Activated CD8-positive, alpha-beta memory T cell treated with anti-CD3 and anti-CD28 coated beads for 36 hours (primary cell): Measurements from ENCODE around the gene STARD4. TPM values are rescaled to one million over a fixed set of nuclear protein-coding genes. Genes with fewer than 3 reads are reported as not detected.

Experiments
- CTCF ChIA-PET: fragments of 350-600 bp; sonication (Branson Sonifier 250); formaldehyde crosslinking; loops from one replicate; lab custom pipeline; 2021; ENCODE audit warnings: antibody characterized with exemption; lab: Charles Lee
- POLR2A ChIA-PET: fragments of 350-600 bp; sonication (Branson Sonifier 250); formaldehyde crosslinking; loops from one replicate; lab custom pipeline; 2021; ENCODE audit warnings: antibody characterized with exemption; lab: Charles Lee
- total RNA-seq, 2 experiments: library from RNA; stranded (reverse); gene quantifications; one replicate each; pipeline ENCODE4 v1.2.3, GENCODE V29; 2021

STARD4 gene
- total RNA-seq, 2 experiments from 2014 or later, result 50.7 to 51.7 TPM

DNA sequence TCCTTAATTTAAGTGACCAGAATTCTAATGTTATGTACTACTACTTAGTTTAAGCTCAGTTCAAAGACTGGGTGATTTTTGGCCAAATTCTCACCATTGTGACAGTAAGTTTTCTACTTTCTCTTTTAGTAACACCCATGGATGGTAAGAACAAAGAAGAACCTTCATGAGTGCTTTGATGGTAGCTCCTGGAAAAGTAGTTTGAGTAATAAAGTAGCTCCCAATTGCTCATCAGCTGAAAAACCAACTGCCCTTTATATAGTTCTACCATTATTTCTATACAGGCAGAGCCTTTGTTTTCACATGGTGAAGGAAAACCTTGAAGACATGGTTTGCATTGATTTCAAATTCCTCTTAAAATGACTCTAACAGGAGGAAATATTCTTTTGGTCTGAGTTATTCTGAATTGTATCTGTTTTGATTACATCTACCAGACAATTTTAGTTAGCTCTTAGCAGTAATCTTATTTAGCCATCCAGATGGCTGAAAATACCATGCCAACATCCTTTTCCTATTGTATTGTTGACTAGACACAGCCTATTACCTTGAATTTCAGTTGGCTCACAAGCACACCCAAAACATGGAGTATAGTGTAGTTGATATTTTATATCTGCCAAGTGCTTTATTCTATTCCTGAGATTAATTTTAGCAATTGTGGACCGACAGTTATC is 23.7 kb upstream of the STARD4 start:
- ChIA-PET POLR2A (no interaction called here), CTCF (no interaction called here)

GRCh38 chr5:111532886-111533582 is 20.7 kb upstream of the STARD4 start:
- ChIA-PET CTCF (no interaction called here), POLR2A (no interaction called here)

DNA sequence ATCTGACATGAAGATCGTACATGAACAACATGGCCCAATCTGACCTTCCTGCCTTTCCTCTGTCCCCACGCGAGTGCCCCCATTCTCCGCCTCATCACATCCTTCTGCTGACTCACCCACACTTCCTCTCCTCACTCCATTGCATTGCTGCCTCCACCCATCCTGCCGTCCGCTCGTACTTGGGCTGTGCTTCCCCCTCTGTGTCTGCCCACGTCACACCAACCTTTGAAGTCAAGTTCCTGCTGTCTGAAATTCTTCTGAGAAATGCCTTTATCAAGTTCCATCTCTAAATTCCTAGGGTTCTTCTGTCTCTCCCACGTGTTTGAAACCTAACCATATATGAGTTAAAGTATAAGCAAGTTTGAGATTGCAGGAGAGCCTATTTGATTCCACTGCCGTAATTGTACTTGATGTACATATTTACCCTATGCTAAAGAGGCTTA is 18.0 kb upstream of the STARD4 start:
- ChIA-PET POLR2A (interaction anchor here (1.2 to 1.7 kb wide), 2 partner anchors 19 to 631 kb away, joined by 3 to 8 read pairs; partner anchors contain the start of gene STARD4), CTCF (interaction anchor here (1.1 kb wide), 1 partner anchor 28 kb away, joined by 3 read pairs; no protein-coding TSS in a partner anchor)

DNA sequence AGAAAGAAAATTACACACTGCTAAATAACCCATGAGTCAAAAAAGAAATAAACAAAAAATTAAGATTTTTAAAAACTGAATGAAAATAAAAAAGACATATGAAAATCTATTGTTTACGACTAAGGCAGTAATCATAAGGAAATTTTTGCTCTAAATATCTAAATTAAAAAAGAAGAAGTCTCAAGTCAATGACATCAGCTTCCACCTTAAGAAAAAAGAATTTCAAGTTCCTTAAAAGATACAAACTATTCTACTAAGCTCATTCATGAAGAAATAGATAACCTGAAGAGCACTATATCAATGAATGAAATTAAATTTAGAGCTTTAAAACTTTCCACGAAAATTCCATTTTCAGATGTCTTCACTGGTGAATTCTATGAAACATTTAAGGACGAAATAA is 15.7 kb upstream of the STARD4 start:
- CTCF ChIA-PET, result no interaction called here
- POLR2A ChIA-PET, result no interaction called here

- ChIA-PET POLR2A (no interaction called here), CTCF (no interaction called here)
These were observed 8.6 kb upstream of the STARD4 start for GRCh38 chr5:111520908-111521307.

DNA sequence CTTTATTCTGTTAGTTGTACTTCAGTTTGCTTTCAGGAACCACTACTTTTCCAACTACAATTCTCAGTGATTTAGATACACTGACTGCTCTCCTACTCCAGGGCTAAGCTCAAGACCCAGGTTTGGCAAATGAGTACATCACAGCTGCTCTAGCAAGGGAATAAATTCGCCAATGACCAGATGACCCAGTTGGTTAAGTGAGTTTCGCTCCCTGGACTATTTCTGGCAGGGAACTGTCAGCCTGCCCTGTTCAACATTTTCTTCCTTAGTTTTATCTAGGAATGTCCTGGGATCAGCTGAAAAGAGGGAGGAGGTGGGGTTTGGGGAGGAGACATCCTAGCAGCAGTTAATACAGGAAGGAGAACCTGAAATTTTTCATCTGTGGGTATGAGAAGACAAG is 6.4 kb upstream of the STARD4 start:
- ChIA-PET POLR2A (no interaction called here), CTCF (interaction anchor here (0.7 to 0.8 kb wide), 2 partner anchors 13 to 628 kb away, joined by 3 read pairs; no protein-coding TSS in a partner anchor)

DNA sequence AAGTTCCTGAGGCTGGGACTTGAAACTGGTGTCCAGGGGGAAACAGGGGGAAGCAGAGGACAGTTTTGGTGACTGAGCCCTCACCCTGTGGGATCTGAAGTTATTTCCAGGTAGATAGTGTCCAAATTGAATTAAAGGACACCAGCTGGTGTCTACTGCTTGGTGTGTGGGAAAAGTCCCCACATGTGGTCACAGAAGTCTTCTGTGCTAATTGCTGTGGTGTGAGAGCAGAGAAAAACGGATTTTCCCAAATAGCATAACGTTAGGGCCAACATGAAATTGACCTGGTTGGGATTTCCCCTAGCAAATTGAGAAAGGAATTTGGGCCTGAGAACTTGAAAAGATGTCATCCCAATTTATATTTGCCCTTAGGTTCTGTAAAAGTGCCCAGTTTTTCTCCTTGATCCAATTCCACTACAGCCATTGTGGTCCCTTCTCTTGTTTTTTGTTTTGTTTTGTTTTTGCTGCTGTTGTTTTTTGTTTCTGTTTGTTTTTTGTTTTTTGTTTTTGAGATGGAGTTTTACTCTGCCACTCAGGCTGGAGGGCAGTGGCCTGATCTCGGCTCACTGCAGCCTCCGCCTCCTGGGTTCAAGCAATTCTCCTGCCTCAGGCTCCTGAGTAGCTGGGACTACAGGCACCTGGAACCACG is 5.6 kb upstream of the STARD4 start:
- POLR2A ChIA-PET, result no interaction called here
- CTCF ChIA-PET, result interaction anchor here (0.8 kb wide), 1 partner anchor 13 kb away, joined by 3 read pairs; no protein-coding TSS in a partner anchor

- CTCF ChIA-PET, result no interaction called here
- POLR2A ChIA-PET, result no interaction called here
These were observed 1.8 kb upstream of the STARD4 start for GRCh38 chr5:111514087-111514486.

DNA sequence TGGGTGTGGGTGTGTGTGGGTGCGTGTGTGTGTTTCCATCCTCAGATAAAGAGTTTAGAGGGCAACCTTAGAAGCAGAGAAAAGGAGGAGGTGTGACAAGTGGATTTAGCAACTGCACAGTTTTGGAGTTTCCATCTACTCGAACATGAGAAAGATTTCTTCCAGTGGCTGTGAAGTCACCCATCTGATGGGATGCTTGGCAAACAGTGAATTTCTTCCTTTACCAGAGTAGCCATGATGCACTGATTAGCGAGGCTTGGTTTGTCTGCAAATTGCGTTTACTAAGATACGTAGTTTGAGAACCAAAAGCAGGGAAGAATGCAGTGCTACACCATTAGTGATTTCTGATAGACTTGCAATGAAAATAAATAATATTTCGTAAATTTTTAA is 791 bp upstream of the STARD4 start:
- POLR2A ChIA-PET, result interaction anchor here (1.1 kb wide), 1 partner anchor 648 kb away, joined by 3 read pairs; no protein-coding TSS in a partner anchor

DNA sequence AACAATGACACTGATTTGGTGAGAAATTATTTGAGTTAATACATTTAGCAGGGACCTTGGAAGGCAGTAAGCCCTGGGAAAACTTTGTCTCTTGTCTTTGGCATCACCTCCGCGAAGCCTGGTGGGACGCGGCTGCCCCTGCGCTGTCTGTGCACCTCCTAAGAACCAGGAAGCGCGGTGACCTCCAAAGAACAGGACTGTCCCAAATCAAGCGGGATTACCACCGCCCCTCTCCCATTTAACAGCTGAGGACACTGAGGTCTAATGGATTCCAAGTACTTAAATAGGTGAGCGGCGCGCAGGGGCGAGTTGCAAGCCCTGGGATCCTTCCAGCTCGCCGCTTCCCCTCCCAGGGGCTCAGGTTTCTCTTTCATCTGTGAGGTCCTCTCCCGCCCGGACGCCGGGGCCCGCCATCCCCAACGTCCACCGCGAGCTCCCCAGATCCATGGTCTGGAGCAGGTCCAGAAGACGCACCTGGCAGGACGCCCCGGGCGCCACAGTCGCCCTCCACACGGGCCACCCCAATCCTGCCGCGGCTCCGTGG is 432 bp downstream of the STARD4 start:
- ChIA-PET POLR2A (interaction anchor here (1.1 to 1.5 kb wide), 3 partner anchors 12 to 649 kb away, joined by 3 to 8 read pairs (median 3); no protein-coding TSS in a partner anchor), CTCF (interaction anchor here (0.6 kb wide), 1 partner anchor 18 kb away, joined by 4 read pairs; no protein-coding TSS in a partner anchor)

More for the DNA sequence above, 791 bp upstream of the STARD4 start:
- CTCF ChIA-PET, result no interaction called here

- POLR2A ChIA-PET, result interaction anchor here (1.2 to 1.5 kb wide), 2 partner anchors 12 to 19 kb away, joined by 3 to 8 read pairs; no protein-coding TSS in a partner anchor
- CTCF ChIA-PET, result interaction anchor here (0.6 kb wide), 1 partner anchor 17 kb away, joined by 4 read pairs; no protein-coding TSS in a partner anchor
These were observed 1.0 kb downstream of the STARD4 start for GRCh38 chr5:111511174-111511830.

GRCh38 chr5:111509119-111509518 is 3.2 kb downstream of the STARD4 start:
- CTCF ChIA-PET, result no interaction called here
- POLR2A ChIA-PET, result no interaction called here

GRCh38 chr5:111507276-111507675 is 5.1 kb downstream of the STARD4 start:
- ChIA-PET CTCF (no interaction called here), POLR2A (no interaction called here)

- ChIA-PET POLR2A (no interaction called here), CTCF (no interaction called here)
These were observed 7.2 kb downstream of the STARD4 start for GRCh38 chr5:111505096-111505495.

GRCh38 chr5:111502956-111503355 is 9.4 kb downstream of the STARD4 start:
- POLR2A ChIA-PET, result no interaction called here
- CTCF ChIA-PET, result no interaction called here

DNA sequence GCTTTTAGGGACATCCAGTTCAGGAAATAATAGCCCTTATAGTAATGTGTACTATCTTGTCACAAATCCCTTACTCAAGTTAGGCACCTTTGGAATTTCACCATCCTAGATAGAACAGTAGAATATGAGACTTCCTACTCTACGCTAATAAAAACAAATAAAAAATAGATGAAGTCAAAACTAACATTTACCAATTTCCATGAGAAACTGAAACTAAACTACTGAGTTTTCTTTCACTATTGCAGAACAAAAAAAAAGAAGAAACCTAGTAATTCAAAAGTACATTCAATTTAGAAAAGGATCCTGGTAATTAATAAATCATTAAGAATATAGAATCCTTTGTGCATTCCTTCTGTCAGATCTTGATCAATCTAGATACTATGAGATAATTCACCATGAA is 14.0 kb downstream of the STARD4 start:
- ChIA-PET CTCF (no interaction called here), POLR2A (no interaction called here)

DNA sequence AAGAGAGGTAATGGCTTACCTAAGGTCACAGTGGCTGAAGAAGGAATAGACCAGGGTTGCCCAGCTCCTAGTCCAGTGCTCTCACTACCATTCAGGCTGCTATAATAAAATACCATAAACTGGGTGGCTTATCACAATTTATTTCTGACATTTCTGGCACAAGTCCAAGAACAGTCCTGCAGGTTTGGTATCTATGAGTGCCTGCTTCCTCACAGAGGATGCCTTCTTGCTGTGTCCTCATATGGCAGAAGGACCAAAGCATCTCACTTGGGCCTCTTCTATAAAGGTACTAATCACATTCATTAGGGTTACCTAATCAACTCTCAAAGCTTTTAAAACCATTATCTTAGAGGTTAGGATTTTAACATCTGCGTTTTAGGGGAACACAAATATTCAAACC is 17.2 kb downstream of the STARD4 start:
- ChIA-PET CTCF (no interaction called here), POLR2A (no interaction called here)

DNA sequence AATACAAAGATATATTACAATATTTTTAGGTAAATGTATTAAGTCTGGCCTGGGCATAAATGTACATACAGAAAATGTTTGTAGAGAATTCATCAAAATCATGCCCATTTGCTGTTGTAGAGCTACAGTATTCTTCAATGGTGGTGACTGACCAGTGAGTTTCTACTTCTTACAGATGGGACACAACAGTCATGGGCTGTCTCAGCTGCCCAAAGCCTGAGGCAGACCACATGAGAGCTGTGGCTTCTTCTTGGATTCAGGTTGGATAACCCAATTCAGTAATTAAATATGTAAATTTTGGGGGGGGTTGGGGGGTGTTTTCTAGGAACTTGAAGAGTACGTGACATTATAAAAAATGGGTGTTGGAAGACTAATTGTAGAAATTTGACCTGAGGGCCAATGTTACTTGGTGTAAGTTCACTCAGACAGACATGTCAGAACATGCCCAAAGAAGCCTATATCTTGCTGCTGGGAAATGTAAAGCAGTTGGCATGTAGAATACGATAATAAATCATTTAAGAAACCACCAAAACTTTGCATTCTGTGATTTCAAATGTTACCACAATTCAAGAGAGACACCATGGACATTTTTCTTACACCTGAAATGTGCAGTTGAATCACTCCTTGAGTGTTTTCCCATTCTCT is 17.9 kb downstream of the STARD4 start:
- ChIA-PET CTCF (interaction anchor here (0.6 kb wide), 1 partner anchor 17 kb away, joined by 4 read pairs; no protein-coding TSS in a partner anchor), POLR2A (no interaction called here)
